Omental fat pad (tissue), 4 donors: Measurements from ENCODE around the gene GPATCH8. TPM values are rescaled to one million over a fixed set of nuclear protein-coding genes. Genes with fewer than 3 reads are reported as not detected.

Experiments used
- ATAC-seq: fragments of 150-250 bp; one replicate; pipeline ENCODE4 v1.9.1; 2016; ENCODE audit warnings: mild to moderate bottlenecking, moderate library complexity; ENCODE audit not compliant: low FRiP score
- DNase-seq: peaks from one replicate; pipeline ENCODE4 v3.0.0-alpha.2; 2019; ENCODE audit warnings: low spot score
- total RNA-seq, 4 donors: library from RNA; depleted of rRNA; stranded (reverse); fragments of >200 nt; gene quantifications; one replicate each; pipeline ENCODE4 v1.1.0, GENCODE V29; 2016
- TF ChIP-seq, protein P1 (sequence below), 3 donors: fragments of 450-650 bp; IDR thresholded peaks; one replicate each; pipeline ENCODE4 v1.5.1; 2016 to 2017; ENCODE audit warnings: antibody characterized with exemption in 3 of 3, mild to moderate bottlenecking in 3 of 3, moderate library complexity in 2 of 3

The GPATCH8 gene
- total RNA-seq, 4 donors from 2014 or later = 25.7 to 58.5 (median 34.6) TPM

- DNase-seq = no peak
- ATAC-seq = no peak
- TF ChIP-seq, protein P1, sequence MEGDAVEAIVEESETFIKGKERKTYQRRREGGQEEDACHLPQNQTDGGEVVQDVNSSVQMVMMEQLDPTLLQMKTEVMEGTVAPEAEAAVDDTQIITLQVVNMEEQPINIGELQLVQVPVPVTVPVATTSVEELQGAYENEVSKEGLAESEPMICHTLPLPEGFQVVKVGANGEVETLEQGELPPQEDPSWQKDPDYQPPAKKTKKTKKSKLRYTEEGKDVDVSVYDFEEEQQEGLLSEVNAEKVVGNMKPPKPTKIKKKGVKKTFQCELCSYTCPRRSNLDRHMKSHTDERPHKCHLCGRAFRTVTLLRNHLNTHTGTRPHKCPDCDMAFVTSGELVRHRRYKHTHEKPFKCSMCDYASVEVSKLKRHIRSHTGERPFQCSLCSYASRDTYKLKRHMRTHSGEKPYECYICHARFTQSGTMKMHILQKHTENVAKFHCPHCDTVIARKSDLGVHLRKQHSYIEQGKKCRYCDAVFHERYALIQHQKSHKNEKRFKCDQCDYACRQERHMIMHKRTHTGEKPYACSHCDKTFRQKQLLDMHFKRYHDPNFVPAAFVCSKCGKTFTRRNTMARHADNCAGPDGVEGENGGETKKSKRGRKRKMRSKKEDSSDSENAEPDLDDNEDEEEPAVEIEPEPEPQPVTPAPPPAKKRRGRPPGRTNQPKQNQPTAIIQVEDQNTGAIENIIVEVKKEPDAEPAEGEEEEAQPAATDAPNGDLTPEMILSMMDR (IDR thresholded peaks at IDR 0.05) = no peak
Observed at GRCh38 chr17:44359458-44360143, 143.6 kb downstream of the GPATCH8 start.

DNA sequence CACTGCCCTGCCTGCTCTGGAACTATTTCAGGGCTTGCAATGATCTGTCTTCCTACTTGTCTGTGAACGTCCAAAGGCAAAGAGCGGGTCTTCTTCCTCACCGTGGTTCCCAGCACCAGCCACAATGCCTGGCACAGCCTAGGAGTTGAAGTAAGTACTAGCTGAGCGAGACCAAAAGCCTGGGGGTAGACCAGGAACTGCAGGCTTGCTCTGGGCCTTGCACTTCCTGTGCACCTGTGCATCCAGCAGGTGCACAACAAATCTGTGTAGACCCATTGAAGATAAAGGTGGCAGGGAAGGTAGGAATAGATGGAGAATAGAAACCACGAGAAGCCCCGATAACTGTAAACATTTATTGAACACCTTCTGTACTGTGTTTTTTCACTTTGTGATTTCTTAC, 144.2 kb downstream of the GPATCH8 start:
- no peak for DNase-seq
- no peak for ATAC-seq
- TF ChIP-seq, protein P1 (IDR thresholded peaks at IDR 0.05) = no peak

DNA sequence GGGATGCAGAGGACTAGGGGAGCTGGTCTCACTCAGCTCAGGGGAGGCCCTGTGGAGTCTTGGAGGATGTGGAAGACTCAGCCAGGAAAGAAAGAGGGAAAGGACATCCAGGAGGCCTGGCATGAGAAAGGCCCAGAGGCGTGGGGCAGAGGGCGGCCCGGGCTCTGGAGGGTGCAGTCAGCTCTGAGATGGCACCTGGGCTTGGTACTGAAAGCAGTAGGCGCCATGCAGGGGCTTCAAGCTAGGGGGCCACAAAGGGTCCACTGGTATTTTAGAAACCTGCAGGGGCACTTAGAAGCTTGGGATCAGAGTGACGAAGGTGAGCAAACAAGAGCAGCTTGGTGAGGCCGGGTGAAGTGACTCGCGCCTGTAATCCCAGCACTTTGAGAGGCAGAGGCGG, 145.1 kb downstream of the GPATCH8 start:
- no peak for DNase-seq
- ATAC-seq = no peak
- TF ChIP-seq, protein P1 (IDR thresholded peaks at IDR 0.05) = no peak

- TF ChIP-seq, protein P1 (IDR thresholded peaks at IDR 0.05) = no peak
- DNase-seq = no peak
- ATAC-seq = no peak
Observed at GRCh38 chr17:44356241-44356640, 147.0 kb downstream of the GPATCH8 start.

GRCh38 chr17:44355642-44356099, 147.5 kb downstream of the GPATCH8 start:
- ATAC-seq (no peak), DNase-seq (no peak)
- TF ChIP-seq, protein P1 (IDR thresholded peaks at IDR 0.05) = no peak

GRCh38 chr17:44354582-44355561, 148.3 kb downstream of the GPATCH8 start:
- no peak for DNase-seq
- TF ChIP-seq, protein P1 (IDR thresholded peaks at IDR 0.05) = no peak
- ATAC-seq = no peak
